AG20443 (cell line): ENCODE measurements around the gene SKIC2.

ENCODE experiments used
- DNase-seq: peaks from one replicate; pipeline ENCODE4 v3.0.0; 2012; ENCODE audit warnings: low spot score, mixed read lengths

SKIC2 gene

GRCh38 chr6:31945507-31946369 is 13.2 kb upstream of the SKIC2 start, which contains the start of gene CFB:
CFB (plus strand) TSS chr6:31946095; CDS start chr6:31946222, 127 bp downstream.
- DNase-seq: peak; percentile 93

- DNase-seq: no peak
Observed at GRCh38 chr6:31946370-31946885, 12.5 kb upstream of the SKIC2 start.

DNA sequence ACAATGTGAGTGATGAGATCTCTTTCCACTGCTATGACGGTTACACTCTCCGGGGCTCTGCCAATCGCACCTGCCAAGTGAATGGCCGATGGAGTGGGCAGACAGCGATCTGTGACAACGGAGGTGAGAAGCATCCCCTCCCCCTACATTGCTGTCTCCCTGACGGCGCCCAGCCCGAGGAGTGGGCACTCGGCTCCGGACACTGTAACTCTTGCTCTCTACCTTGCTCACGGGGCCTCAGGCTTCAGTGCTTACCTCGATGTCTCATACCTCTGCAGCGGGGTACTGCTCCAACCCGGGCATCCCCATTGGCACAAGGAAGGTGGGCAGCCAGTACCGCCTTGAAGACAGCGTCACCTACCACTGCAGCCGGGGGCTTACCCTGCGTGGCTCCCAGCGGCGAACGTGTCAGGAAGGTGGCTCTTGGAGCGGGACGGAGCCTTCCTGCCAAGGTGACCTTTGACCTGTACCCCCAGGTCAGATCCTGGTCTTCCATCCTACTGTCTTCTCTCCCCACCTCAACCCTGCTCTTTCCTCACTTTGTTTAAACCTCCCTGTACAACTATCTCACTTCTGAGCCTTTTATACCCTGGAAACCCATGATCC is 11.8 kb upstream of the SKIC2 start:
- DNase-seq: no peak

DNA sequence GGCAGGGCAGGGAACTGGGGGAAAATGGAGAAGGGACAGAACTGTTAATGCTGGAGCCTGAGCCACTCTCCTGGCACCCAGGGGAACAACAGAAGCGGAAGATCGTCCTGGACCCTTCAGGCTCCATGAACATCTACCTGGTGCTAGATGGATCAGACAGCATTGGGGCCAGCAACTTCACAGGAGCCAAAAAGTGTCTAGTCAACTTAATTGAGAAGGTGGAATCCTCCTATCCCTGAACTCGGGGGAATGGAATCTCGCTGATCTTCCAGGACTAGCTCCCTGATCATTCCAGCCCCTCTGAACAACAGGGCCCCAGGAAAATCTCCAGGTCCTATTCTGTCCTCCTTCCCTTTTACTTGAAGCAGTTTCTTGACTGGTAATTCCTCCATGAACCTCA is 11.1 kb upstream of the SKIC2 start:
- DNase-seq: no peak

DNA sequence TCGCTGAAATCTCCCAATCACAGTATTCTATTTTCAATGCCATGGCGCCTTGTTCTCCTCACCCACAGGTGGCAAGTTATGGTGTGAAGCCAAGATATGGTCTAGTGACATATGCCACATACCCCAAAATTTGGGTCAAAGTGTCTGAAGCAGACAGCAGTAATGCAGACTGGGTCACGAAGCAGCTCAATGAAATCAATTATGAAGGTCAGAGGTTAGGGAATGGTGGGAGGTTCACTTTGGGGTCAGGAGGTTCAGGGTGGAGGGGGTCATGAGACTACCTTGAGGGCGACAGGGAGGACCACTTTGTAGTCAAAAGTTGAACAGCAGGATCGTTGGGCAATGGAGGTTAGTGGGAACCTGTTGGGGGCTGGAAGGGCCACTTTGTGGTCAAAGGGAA is 10.7 kb upstream of the SKIC2 start:
- DNase-seq: no peak

GRCh38 chr6:31948753-31949413 is 10.1 kb upstream of the SKIC2 start:
- peak; percentile 36 for DNase-seq

DNA sequence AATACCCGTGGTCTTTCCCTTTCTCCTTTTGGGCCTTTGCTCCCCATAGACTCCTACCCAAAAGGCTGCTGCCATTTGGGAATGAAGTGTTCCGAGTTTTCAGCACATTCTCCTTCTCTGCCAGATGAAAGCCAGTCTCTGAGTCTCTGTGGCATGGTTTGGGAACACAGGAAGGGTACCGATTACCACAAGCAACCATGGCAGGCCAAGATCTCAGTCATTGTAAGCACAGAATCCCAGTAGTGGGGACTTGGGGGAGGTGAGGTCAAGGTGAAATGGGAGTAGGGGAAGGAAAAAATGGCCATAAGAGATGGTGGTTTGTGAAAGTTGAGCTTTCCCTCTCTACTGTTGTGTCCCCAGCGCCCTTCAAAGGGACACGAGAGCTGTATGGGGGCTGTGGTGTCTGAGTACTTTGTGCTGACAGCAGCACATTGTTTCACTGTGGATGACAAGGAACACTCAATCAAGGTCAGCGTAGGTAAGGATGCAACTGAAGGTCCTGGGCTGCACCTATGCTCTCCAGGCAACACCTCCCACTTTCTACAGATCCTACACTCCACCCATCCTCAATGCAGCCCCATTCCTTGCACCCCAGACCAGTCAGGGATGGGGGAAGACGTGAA is 8.9 kb upstream of the SKIC2 start:
- no peak for DNase-seq

- peak; percentile 83 for DNase-seq
Observed at GRCh38 chr6:31952140-31952805, 6.7 kb upstream of the SKIC2 start.

GRCh38 chr6:31952890-31953289 is 6.1 kb upstream of the SKIC2 start:
- DNase-seq: no peak

DNA sequence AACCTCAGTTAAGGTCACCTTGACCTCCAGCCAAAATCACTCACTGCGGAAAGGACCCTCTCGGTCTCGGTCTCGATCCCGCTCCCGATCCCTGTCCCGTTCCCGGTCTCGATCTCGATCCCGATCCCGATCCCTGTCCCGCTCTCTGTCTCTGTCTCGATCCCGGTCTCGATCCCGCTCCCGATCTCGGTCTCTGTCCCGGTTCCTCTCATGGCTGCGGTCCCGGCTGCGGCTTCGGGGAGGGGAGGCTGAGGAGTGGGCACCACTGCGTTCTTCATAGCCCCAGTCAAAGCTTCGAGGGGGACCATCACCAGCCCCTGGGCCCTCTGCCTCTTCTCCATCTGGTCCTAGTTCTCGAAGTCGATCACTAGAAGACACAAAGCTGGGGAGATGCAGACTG is 4.5 kb upstream of the SKIC2 start:
- DNase-seq: no peak

- DNase-seq: no peak
Observed at GRCh38 chr6:31956796-31957195, 2.2 kb upstream of the SKIC2 start.

DNA sequence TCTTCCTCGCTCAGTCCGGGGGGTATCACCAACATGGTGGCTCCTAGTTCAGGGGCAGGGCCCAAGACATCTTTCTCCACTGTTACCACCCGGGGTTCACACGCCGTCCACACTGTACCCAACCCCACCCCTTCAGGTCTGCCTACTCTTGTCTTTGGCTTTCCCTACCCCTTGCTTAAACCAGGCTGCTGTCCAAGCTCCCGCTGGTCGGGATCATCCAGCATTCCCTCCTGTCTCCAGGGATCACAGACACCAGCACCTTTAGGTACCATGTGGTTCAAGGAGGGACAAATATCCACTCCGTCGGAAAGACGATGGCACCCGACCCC is 599 bp upstream of the SKIC2 start:
- DNase-seq: no peak

DNA sequence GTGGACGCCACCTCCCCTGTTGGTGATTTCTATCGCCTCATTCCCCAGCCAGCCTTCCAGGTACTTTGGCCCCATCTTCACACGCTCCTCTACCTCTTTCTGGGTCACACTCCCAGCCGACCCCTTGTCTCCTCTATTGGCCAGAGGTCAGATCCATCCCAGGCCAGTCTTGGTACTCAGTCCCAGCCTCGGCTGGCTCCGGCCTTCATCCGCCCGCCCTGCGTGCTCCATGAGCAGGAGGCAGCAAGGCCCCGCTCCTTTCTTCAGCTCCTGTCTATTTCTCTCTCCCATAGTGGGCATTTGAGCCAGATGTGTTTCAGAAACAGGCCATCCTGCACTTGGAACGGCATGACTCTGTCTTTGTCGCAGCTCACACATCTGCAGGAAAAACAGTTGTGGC is 2.6 kb downstream of the SKIC2 start:
- no peak for DNase-seq

- DNase-seq: no peak
Observed at GRCh38 chr6:31963921-31964320, 4.9 kb downstream of the SKIC2 start.

- DNase-seq: no peak
Observed at GRCh38 chr6:31965700-31966099, 6.7 kb downstream of the SKIC2 start.

DNA sequence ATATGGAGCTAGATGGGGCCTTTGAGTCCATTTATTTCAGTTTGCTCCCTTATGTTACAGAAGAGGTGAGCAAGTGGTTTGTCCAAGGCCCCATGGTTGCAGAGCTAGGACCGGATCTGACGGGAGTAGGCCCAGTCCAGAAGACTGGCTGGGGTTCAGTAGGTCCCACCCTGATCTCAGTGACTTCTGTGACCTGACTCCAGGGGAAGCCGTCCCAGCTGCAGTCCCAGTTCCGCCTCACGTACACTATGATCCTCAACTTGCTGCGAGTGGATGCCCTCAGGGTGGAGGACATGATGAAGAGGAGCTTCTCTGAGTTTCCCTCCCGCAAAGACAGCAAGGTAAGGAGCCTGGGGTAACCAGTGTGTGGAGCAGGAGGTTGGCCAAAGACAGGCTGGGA is 7.5 kb downstream of the SKIC2 start:
- no peak for DNase-seq

GRCh38 chr6:31966997-31967925 is 8.3 kb downstream of the SKIC2 start:
- no peak for DNase-seq

DNA sequence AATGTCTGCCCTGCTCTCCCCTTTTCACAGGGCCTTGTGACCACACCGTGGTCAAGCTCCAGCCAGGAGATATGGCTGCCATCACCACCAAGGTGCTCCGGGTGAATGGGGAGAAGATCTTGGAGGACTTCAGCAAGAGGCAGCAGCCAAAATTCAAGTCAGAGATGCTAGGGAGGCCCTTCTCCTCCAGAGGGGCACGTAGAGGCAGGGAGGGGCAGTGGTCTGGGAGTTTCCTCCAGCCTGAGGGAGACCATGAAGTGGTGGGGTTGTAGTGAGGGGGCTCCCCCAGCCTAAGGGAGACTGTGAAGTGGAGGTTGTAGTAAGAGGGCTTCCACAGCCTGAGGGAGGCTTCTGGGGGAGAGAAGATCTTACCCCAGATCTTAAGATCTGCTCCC is 8.9 kb downstream of the SKIC2 start:
- no peak for DNase-seq

DNA sequence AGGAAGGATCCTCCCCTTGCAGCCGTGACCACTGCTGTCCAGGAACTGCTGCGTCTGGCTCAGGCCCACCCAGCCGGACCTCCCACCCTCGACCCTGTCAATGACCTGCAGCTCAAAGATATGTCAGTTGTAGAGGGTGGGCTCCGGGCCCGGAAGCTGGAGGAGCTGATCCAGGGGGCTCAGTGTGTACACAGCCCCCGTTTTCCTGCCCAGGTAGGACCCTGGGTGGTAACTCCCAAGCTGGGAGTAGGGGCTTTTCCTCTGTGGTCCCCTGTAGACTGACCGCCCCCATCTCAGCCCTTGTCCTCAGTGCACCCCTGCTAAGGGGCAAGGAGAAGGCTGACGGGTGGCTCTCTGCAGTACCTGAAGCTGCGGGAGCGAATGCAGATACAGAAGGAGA is 9.4 kb downstream of the SKIC2 start:
- no peak for DNase-seq

- DNase-seq: no peak
Observed at GRCh38 chr6:31968791-31969711, 10.1 kb downstream of the SKIC2 start.
